ENCODE data around the gene CEP20.

DNA sequence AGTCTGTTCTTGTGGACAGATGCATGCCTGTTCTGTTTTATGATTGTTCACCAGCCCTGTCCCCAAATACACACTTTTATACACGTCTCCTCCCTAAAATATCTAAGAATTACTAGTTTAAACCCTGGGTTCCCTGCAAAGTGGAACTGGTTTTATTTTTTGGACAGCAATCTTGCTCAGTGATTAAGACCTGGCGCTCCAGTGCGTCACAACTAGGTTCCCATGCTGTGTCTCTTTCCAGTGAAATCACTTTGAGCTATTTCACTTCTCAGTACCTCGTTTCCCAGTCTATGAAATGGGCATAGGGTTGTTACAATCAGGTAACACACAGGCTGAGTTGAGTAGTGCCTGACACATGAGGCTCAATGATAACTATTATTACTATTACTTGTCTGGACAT, 1.1 kb downstream of the CEP20 start:
- TF ChIP-seq CTCF (conservative IDR thresholded peaks at IDR 0.05; ENCODE audit: low read length) (no peak), EZH2phosphoT487 (IDR thresholded peaks at IDR 0.05; ENCODE audit: borderline replicate concordance) (no peak)

All from Loucy (cell line).